ENCODE results near the gene TIMP4.

GRCh38 chr3:12188328-12188648, 29.6 kb upstream of the TIMP4 start:
- TF ChIP-seq, protein P1, sequence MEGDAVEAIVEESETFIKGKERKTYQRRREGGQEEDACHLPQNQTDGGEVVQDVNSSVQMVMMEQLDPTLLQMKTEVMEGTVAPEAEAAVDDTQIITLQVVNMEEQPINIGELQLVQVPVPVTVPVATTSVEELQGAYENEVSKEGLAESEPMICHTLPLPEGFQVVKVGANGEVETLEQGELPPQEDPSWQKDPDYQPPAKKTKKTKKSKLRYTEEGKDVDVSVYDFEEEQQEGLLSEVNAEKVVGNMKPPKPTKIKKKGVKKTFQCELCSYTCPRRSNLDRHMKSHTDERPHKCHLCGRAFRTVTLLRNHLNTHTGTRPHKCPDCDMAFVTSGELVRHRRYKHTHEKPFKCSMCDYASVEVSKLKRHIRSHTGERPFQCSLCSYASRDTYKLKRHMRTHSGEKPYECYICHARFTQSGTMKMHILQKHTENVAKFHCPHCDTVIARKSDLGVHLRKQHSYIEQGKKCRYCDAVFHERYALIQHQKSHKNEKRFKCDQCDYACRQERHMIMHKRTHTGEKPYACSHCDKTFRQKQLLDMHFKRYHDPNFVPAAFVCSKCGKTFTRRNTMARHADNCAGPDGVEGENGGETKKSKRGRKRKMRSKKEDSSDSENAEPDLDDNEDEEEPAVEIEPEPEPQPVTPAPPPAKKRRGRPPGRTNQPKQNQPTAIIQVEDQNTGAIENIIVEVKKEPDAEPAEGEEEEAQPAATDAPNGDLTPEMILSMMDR (conservative IDR thresholded peaks at IDR 0.05; ENCODE audit: low read length), result no peak
- TF ChIP-seq EZH2phosphoT487 (IDR thresholded peaks at IDR 0.05; ENCODE audit: borderline replicate concordance), result no peak

All from Loucy (cell line).